ENCODE measurements around the gene PLB1.

PLB1 gene

GRCh38 chr2:28463211-28463816 is 32.5 kb upstream of the PLB1 start:
- no peak for TF ChIP-seq POLR2A (IDR thresholded peaks at IDR 0.05; ENCODE audit: extremely low read depth, insufficient read length)
- TF ChIP-seq MAX (IDR thresholded peaks at IDR 0.05; ENCODE audit: low read depth, low read length) = no peak
- no peak for TF ChIP-seq CTCF (IDR thresholded peaks at IDR 0.05; ENCODE audit: low read depth, low read length)
- TF ChIP-seq MYC (IDR thresholded peaks at IDR 0.05; ENCODE audit: low read depth, low read length) = no peak
- no peak overlapping the region for H3K4me3 ChIP-seq (ENCODE audit: low read depth, low read length)
- no peak for DNase-seq (ENCODE audit: low read depth)

GRCh38 chr2:28463893-28464292 is 32.0 kb upstream of the PLB1 start:
- H3K4me3 ChIP-seq (ENCODE audit: low read depth, low read length) = no peak overlapping the region
- TF ChIP-seq MAX (IDR thresholded peaks at IDR 0.05; ENCODE audit: low read depth, low read length) (no peak), MYC (IDR thresholded peaks at IDR 0.05; ENCODE audit: low read depth, low read length) (no peak), POLR2A (IDR thresholded peaks at IDR 0.05; ENCODE audit: extremely low read depth, insufficient read length) (no peak), CTCF (IDR thresholded peaks at IDR 0.05; ENCODE audit: low read depth, low read length) (no peak)
- DNase-seq (ENCODE audit: low read depth) = peak; percentile 94

- DNase-seq (ENCODE audit: low read depth) = no peak
These were observed 30.5 kb upstream of the PLB1 start for GRCh38 chr2:28465148-28465885.

DNA sequence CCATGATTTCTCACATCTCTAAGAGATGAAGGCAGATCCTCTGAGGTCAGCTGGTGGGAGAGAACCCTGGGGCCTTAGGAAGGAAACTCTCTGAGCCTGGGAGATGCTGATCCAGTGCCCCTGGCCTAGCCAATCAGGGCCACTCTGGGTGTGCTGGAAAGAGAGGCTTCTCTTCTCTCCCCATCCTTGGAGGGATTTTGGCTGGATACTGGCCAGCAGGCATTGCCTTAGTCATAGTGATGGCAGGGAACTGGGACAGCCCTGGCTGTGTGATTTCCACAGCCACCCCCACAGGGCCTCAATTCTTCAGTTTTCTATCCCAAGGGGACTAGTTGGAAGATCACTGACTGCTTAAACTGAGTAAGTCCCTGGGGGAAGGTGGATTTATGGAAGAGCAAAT is 26.6 kb upstream of the PLB1 start:
- peak; percentile 39 for DNase-seq (ENCODE audit: low read depth)
- no peak for TF ChIP-seq MYC (IDR thresholded peaks at IDR 0.05; ENCODE audit: low read depth, low read length)
- TF ChIP-seq POLR2A (IDR thresholded peaks at IDR 0.05; ENCODE audit: extremely low read depth, insufficient read length) = no peak
- TF ChIP-seq CTCF (IDR thresholded peaks at IDR 0.05; ENCODE audit: low read depth, low read length) = no peak
- no peak overlapping the region for H3K4me3 ChIP-seq (ENCODE audit: low read depth, low read length)

More at GRCh38 chr2:28465148-28465885, 30.5 kb upstream of the PLB1 start:
- TF ChIP-seq MAX (IDR thresholded peaks at IDR 0.05; ENCODE audit: low read depth, low read length) = no peak
- no peak for TF ChIP-seq CTCF (IDR thresholded peaks at IDR 0.05; ENCODE audit: low read depth, low read length)
- TF ChIP-seq MYC (IDR thresholded peaks at IDR 0.05; ENCODE audit: low read depth, low read length) = no peak
- TF ChIP-seq POLR2A (IDR thresholded peaks at IDR 0.05; ENCODE audit: extremely low read depth, insufficient read length) = no peak
- H3K4me3 ChIP-seq (ENCODE audit: low read depth, low read length) = no peak overlapping the region

- no peak for TF ChIP-seq POLR2A (IDR thresholded peaks at IDR 0.05; ENCODE audit: extremely low read depth, insufficient read length)
- no peak for TF ChIP-seq MAX (IDR thresholded peaks at IDR 0.05; ENCODE audit: low read depth, low read length)
- TF ChIP-seq CTCF (IDR thresholded peaks at IDR 0.05; ENCODE audit: low read depth, low read length) = no peak
- TF ChIP-seq MYC (IDR thresholded peaks at IDR 0.05; ENCODE audit: low read depth, low read length) = no peak
- no peak overlapping the region for H3K4me3 ChIP-seq (ENCODE audit: low read depth, low read length)
- DNase-seq (ENCODE audit: low read depth) = peak; percentile 57
These were observed 25.8 kb upstream of the PLB1 start for GRCh38 chr2:28469947-28470535.
